NCI-H345 treated with DMSO at 0.1 percent for 48 hours (cell line): ENCODE data around the gene LRRC4.

ENCODE experiments used
- DNase-seq: peaks from one replicate; lab custom pipeline; 2025; ENCODE audit not compliant: unreplicated experiment; lab: John Stamatoyannopoulos, UW

The LRRC4 gene, protein sequence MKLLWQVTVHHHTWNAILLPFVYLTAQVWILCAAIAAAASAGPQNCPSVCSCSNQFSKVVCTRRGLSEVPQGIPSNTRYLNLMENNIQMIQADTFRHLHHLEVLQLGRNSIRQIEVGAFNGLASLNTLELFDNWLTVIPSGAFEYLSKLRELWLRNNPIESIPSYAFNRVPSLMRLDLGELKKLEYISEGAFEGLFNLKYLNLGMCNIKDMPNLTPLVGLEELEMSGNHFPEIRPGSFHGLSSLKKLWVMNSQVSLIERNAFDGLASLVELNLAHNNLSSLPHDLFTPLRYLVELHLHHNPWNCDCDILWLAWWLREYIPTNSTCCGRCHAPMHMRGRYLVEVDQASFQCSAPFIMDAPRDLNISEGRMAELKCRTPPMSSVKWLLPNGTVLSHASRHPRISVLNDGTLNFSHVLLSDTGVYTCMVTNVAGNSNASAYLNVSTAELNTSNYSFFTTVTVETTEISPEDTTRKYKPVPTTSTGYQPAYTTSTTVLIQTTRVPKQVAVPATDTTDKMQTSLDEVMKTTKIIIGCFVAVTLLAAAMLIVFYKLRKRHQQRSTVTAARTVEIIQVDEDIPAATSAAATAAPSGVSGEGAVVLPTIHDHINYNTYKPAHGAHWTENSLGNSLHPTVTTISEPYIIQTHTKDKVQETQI

DNA sequence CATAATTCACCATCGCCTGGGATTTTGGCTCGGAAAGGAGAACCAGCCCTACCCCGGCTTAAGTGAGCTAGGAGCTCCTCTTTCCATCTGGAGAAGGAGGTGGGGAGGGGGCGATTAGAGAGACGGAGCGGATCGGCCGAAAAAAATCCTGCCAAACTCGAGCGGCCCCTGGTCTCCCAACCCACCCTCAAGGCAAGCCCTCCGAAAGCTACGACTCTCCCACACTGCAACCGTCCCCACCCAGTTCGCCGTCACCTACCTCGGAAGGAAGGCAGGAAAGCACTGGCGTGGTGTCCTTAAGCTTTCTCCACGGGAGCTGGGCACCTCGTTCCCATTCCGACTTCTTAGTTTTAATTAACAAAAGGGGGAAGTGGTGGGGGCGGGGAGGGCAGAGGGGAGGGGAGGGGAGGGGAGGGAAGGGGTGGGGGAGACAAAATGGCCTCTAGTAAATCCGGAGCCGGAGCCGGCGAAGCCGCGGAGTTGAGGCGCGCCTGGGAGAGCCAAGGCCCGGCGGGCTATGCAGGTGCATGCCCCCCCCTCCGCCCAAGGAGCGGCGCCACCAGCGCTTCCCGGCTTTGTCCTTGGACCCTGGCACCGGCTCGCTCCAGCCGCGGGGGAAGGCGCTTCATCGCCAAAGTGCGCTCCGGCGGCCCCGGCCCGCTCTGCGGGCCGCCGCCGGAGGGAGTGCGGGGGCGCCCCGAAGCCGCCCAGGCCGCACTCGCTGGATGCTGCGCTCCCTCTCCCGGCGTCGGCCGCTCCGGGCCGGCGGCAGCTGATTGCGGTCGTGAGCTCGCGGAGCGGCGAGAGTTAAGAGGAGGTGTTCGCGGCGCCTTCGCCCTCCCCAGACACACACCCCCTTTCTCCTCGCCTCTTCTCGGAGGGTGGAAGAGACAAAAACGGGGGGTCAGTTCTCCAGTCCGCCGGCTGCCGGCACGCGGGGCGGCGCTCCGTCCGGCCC lies at the start of gene LRRC4:
Gene LRRC4, minus strand, starts transcription at position 784 of the 958 bp plus-strand sequence. CDS start 797 bp downstream, outside the sequence.
- no peak for DNase-seq

DNA sequence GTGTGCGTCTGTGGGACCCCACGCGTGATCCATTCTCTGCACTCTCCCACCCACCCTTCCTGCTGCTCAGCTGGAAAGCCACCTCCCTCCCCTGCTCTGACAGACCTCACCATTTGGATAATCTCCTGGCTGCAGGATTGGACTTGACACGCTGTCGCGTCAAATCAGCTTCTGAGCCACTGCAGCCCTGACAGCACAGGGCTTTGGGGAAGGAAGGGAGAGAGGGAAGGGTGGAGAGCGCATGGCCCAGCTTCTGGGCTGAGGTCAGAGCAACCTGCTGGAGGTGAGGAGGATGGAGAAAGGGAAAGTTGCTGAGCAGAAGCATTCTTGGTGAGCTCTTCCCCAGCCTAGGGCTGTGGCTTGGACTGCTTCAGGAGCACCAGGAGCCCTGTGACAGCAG lies 48.9 kb upstream of the LRRC4 start:
- DNase-seq: no peak

DNA sequence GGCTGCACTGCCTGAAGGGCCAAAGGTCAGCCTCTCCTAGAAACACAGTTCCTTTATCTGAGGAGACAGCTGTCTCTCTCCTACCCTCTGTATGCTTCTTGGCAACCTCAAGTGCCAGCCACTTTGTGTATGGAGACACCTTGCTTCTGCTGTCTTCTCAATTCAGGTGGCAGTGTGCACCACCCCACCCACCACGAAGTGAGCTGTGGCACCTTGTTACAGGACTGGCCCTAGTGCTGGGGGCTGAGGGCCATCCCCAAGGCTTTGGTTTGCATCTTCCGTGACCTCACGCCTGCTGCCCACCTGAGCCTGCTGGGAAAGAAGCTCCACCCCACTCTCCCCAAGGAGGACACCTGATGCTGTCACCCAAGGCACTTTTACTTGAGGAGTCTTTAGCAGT lies 47.1 kb upstream of the LRRC4 start:
- DNase-seq: no peak

DNA sequence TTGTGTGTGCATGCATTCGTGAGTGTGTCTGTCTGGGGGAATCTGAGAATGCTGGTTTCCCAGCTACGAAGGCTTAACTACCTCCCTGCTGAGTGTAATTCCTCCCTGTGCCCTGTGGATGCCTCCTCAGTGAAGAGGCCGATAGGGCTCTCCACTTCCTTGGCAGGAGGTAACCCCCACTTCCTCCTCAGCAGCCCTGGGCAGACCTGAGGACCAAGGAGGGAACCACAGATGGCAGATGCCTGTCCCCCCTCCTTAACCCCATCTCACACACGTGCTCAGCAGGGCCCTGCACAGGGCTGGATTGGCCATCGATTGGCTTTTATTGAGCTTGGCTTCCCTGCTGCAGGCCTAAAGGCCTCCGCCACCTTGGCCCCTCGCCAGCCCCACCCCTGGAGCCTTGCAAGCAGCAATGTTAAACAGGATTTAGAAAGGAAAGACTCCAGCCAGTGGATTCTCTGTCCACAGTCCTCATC lies 45.6 kb upstream of the LRRC4 start:
- peak; percentile 2 for DNase-seq

DNA sequence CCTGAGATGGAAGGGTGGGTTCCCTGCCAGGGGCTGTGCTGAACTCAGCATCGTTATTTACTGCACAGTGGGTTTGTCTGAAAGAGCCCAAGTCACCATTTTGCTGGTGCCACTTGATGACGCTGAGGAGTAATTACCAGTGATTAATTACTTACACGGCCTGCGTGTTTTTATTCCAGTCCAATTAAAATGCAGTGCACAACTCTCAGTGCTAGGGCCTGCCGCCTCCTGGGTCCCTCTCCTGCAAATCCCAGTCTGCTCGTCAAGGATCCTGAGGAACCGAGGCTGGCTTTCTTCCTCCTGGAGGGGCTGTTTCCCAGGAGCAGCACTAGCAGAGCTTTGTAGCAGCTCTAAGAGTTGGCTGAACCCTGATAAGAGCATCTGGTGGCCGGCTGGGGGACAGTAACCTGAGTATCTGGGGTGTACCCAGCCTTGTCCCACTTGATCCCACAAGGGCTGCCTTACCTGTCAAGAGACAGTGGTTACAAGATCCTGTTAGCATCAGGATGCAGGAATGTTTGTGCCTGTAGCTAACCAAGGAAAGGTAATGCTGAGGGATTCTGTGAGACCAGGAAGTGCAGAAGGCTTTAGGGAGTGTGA lies 45.1 kb upstream of the LRRC4 start:
- DNase-seq: no peak

DNA sequence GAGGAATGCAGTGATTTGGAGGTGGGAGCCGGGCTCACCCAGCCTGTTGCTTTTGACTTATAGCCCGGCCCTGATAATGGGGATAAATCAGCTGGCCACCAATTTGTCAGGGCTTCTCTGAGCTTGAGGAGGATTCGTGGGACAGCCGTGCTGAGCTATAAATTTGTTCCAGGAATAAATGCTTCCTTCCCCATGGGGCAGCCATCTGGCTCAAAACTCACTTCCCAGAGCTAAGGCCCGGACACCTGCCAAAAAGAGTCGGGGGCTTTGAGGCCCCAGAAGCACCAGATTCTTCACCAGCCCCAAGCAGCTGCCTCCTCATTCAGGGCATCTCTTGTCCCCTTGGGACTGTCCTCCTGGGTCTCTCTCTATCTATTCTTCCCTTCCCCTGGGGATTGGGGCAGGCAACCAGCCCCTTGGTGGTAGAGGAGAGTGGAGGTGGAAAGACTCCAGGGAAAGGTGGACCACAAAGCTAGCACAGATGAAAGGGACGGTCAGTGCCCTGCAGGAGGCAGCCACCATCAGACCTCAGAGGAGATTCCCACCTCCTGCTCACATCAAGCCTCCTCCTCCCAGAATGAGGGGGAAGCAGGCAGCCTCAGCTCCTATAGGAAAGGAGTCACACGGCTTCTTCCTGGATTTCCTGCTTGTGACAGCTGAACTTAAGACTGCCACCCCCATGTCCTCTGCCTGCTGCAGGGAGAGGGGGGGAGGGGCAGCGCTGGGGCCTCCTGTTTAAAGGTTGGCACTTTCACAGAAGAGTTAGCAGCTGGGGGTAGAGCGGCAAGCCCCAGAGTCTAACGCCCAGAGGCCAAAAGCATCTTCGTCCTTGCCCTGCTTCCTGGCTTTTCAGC lies 44.2 kb upstream of the LRRC4 start:
- no peak for DNase-seq

DNA sequence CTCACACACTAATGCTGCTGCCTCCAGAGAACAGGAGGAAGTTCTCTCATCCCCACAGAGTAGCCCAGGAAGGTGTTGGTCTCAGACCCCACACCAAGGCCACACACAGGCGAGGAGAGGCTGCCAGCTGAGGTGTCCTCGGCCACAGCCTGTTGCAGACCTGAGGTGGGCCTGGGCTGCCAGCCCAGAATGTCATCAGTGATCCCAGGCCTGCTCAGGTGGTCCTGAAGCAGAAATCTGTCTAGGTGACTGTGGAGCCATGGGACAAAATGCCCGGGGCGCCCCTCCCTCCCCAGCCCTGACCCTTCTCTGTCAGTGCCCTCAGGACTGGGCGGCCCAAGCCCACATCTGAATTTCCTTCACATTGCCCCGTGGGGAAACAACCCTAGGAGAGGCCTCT lies 43.5 kb upstream of the LRRC4 start:
- no peak for DNase-seq

DNA sequence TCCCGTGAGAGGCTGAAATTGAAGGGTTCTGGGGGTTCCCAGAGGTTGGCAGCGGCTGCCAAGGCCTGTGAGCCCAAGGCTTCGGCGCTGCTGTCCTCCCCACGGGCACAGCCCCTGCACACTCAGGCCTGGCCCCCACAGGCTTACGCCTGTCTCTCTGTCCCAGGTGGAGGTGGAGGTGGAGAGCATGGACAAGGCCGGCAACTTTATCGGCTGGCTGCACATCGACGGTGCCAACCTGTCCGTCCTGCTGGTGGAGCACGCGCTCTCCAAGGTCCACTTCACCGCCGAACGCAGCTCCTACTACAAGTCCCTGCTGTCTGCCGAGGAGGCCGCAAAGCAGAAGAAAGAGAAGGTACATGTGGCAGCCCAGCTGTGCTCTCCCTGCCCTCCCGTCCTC lies 43.1 kb upstream of the LRRC4 start:
- no peak for DNase-seq

DNA sequence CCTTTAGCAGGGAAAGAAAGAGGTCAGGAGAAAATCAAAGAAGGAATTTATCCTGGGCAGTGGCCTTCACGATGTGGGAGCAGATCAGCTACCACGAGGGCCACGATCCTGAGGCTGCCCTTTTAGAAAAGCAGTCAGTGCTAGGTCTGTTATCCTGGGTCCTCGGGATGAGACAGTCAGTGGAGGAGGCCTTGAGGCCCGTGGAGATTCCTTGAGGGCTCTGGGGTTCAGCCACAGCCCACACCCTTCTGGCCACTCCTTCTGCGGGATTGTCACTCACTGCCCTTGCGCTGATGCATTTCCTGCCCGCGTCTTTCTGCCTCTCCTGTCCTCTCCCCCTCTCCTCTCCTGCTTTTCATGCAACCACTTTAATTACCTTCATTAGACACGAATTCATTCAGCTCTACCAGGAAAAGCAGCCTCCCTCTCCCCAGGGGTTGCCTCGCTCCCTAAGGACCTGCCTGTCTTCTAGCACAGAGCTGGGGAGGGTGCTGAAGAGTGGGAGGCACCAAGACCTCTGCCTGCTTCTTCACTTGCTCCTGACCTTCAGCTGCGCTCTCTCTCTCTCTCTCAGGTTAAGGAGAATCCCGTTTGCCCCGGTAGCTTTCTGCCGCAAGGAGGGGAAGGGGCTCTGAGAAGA lies 42.6 kb upstream of the LRRC4 start:
- DNase-seq: no peak

DNA sequence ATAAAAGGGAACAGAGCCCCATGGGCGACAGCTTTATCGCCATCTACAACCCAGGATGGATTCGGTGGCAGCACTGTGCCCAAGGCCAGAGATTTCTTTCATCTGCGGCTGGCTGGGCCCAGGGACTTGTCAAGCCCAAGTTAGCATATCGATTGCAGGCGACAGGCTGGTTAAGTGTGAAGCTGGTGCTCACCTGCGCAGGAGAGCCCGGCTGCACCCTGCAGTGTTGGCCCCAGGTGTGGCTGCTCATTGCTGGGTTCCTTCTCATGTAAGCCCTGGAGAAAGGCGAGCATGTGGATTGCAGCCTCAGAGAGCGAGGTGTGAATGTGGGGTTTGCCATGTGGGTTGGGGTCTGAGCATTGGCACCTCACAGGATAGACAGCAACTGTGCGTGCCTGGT lies 40.6 kb upstream of the LRRC4 start:
- DNase-seq: no peak

DNA sequence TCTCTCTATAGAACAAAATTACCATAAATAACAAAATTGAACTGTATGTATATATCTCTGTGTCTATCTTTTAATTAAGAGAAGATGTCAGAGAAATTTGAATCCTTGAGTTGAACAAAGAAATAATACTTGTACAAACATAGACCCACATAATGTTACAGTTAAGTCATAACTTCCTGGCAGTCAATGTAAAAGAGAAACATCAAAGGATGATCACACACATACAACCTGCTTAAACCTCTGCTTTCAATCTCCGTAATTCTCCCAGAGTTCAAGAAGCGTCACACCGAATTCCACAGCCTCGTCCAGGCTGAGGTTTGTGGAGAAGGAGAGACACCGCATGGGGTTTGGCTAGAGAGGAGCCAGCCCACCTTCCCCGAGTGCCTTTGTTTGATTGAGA lies 40.1 kb upstream of the LRRC4 start:
- DNase-seq: no peak

DNA sequence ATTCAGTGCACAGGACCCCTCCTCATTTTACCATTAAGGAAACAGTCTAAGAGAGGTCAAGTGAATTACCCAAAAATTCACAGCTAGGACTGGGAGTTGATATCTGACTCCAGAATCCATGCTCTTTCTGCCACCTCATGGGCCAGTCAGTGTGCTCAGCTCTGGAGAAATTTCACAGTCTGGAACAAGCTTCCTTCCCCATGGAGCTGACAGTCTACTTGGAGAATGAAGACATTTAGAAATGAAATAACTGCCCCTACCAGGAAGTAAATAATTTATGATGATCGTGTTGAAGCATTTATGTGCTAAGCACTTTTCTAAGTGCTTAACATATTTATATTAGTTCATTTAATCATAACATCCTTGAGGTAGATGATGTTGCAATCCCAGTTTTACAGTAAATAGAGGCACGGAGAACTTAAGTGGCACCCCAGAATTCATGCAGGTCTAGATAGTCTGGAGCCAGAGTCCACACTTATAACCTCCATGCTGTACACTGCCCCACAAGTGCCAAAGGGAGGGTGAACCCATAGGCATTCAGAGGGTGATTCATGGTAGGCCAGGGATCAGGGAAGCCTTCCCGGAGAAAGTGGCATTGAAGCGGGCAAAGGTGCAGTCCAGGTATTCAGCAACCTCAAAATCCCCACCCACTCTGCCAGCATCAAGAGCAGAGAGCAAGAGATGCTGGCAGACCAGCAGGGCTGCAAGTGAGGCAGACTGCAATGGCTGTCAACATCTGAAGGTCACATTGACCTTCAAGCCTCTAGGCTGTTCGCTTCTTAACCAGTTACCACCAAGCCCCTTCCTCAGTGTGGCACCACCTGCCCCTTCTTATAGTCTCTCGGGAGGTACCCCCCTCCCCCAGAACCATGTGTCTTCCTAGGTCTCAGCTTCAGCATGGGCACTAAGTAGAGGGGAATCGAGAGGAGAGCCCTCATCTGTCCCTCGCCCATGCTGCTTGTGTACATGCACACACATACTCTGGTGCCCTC lies 38.4 kb upstream of the LRRC4 start:
- no peak for DNase-seq

DNA sequence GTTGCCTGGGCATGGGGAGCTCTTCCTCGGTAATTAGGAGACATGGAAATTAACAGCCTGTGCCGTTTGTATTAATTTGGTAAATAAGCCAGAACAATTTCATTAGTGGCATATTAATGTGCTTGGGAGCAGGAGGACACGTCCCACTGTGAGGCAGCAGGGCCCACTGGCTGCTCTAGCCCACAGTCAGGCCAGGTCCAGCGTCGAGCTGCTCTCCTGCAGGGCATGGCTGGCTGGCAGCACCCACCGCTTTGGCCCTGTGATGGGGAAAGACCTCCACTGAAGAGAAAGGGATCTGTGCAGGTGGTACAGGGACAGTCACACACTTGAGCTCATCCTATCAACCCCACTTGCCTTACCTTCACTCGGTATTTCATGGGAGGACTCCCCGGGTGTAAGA lies 37.5 kb upstream of the LRRC4 start:
- DNase-seq: no peak

DNA sequence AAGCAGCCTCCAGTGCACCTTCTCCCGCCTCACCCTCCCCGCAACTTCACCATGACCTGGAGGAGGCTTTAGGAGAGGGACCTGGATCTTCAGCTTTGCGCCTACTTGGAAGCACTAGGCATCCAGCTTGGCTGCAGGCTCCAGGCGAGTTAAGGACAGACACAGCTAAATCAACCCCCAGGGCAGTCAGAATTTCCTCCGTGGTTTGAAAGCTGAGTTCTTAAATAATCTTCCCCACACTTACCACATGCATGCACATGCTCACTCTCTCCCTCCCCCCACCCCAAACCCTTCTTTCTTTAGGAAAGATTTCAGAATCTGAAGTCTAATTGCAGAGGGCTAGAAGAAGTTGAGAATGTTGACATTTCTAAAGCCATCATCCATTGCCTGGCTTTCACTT lies 36.7 kb upstream of the LRRC4 start:
- no peak for DNase-seq

DNA sequence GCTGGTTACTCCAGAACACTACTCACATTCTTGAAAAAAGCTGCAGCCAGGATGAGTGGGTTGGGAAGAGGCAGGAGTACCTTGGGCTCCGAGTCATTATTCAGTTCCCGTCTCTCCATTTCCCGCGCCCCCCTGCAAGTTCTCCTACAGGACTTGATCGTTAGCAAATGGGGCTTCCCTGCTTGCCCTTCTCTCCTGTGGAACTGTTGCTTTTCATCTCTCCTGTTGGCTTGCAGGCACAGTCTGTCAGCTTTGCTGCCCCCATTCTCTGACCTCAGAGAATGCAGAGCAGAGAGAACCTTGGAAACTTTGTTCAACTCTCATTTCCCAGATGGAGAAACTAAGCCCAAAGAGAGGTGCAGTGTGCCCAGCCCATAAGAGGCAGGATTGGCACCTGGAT lies 35.6 kb upstream of the LRRC4 start:
- DNase-seq: no peak

DNA sequence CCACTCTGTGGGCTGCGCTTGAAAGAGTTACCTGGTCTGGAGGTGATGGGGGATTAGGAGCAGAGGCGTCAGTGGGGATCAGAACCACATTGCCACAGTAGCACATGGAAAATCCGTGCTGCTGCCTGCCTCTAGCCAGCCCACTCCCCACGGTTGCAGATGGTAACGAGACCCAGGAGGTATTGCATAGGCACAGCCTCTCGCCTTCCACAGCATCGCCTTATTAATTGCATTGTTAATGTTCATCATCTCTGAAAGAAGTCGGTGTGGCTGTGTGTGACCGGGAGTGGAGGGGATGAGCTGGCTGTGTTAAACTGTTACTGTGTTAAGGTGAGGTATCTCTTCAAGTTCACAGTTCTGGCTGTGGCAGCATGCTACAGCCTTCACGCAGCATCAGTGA lies 35.2 kb upstream of the LRRC4 start:
- DNase-seq: no peak

DNA sequence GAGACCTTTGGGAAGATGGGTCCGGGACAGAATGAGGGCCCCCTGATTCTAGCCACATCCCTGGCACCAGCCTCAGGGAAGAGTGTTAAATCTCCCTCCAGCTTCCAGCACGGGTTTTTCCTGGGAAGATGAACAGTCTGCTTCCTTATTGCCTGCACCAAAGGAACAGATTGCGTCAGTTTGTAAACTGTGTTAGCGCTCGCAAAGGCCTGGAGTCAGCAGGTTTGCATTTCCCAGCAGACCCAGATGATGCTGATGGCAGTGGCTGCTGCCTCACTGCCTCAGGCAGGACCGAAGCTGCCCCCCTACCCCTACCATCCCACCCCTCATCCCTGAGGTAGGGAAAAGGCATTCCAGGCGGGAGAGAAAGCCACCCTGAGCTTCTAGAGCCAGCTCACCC lies 34.6 kb upstream of the LRRC4 start:
- no peak for DNase-seq

DNA sequence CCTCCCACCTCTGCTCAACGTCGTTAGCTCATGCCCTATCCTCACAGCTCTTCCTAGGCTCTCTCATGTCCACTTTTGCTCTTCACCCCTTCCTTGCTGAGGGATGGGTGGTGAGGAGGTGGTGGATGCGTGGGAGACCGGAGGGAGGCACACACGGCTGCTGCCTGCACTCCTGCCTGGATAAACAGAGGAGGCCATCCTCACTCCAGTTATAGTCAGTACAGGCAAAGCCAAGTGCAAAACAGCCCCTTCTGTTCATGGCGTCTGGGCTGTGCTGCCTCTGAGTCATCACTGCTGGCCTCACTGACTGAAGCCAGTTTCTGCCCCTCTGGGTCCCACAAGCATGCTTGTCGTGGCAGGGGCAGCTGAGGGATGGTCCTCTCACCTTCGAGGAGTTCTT lies 31.9 kb upstream of the LRRC4 start:
- no peak for DNase-seq
